AG10803 (cell line): ENCODE data around the gene NPIPA8.
"Not testable (repeated sequence)": the region's sequence is repeated elsewhere in the genome, so short reads cannot be mapped to it uniquely, and the experiment has no call there.

Experiments
- DNase-seq: peaks from one replicate; pipeline ENCODE4 v3.0.0; 2010; ENCODE audit warnings: low read depth
- H3K4me3 ChIP-seq: 2 replicates; pipeline ENCODE4 v1.5.1; 2011; ENCODE audit warnings: mild to moderate bottlenecking, low read length, control low read depth

NPIPA8 gene

GRCh38 chr16:18336636-18337035 lies at the start of gene NPIPA8:
NPIPA8 (minus strand) TSS chr16:18336736; CDS start chr16:18332662, 4,074 bp downstream.
- DNase-seq: not testable (repeated sequence)

GRCh38 chr16:18385285-18385684 lies 48.7 kb upstream of the NPIPA8 start:
- not testable (repeated sequence) for H3K4me3 ChIP-seq, DNase-seq

More at GRCh38 chr16:18336636-18337035, at the start of gene NPIPA8:
- H3K4me3 ChIP-seq: not testable (repeated sequence)

GRCh38 chr16:18384869-18385268 lies 48.3 kb upstream of the NPIPA8 start:
- not testable (repeated sequence) for H3K4me3 ChIP-seq, DNase-seq

- not testable (repeated sequence) for DNase-seq, H3K4me3 ChIP-seq
Measured at GRCh38 chr16:18384098-18384636, 47.6 kb upstream of the NPIPA8 start.

GRCh38 chr16:18382696-18383095 lies 46.2 kb upstream of the NPIPA8 start:
- H3K4me3 ChIP-seq, DNase-seq: not testable (repeated sequence)

- not testable (repeated sequence) for H3K4me3 ChIP-seq, DNase-seq
Measured at GRCh38 chr16:18347742-18348141, 11.2 kb upstream of the NPIPA8 start.

GRCh38 chr16:18346993-18347392 lies 10.5 kb upstream of the NPIPA8 start:
- not testable (repeated sequence) for DNase-seq

GRCh38 chr16:18344634-18345033 lies 8.1 kb upstream of the NPIPA8 start:
- not testable (repeated sequence) for DNase-seq, H3K4me3 ChIP-seq

More at GRCh38 chr16:18346993-18347392, 10.5 kb upstream of the NPIPA8 start:
- not testable (repeated sequence) for H3K4me3 ChIP-seq

- H3K4me3 ChIP-seq, DNase-seq: not testable (repeated sequence)
Measured at GRCh38 chr16:18341986-18342385, 5.5 kb upstream of the NPIPA8 start.

- H3K4me3 ChIP-seq, DNase-seq: not testable (repeated sequence)
Measured at GRCh38 chr16:18341417-18341960, 5.0 kb upstream of the NPIPA8 start.

- H3K4me3 ChIP-seq: not testable (repeated sequence)
Measured at GRCh38 chr16:18339210-18339609, 2.7 kb upstream of the NPIPA8 start.

GRCh38 chr16:18311811-18312210 lies 24.7 kb downstream of the NPIPA8 start:
- DNase-seq, H3K4me3 ChIP-seq: not testable (repeated sequence)

More at GRCh38 chr16:18339210-18339609, 2.7 kb upstream of the NPIPA8 start:
- not testable (repeated sequence) for DNase-seq

GRCh38 chr16:18309159-18309558 lies 27.4 kb downstream of the NPIPA8 start:
- H3K4me3 ChIP-seq, DNase-seq: not testable (repeated sequence)

- not testable (repeated sequence) for DNase-seq, H3K4me3 ChIP-seq
Measured at GRCh38 chr16:18307241-18307640, 29.3 kb downstream of the NPIPA8 start.

GRCh38 chr16:18306066-18306465 lies 30.5 kb downstream of the NPIPA8 start:
- not testable (repeated sequence) for DNase-seq, H3K4me3 ChIP-seq

- H3K4me3 ChIP-seq: not testable (repeated sequence)
Measured at GRCh38 chr16:18303059-18303706, 33.4 kb downstream of the NPIPA8 start.

GRCh38 chr16:18297714-18298113 lies 38.8 kb downstream of the NPIPA8 start:
- H3K4me3 ChIP-seq, DNase-seq: not testable (repeated sequence)

More at GRCh38 chr16:18303059-18303706, 33.4 kb downstream of the NPIPA8 start:
- DNase-seq: not testable (repeated sequence)

GRCh38 chr16:18296931-18297330 lies 39.6 kb downstream of the NPIPA8 start:
- not testable (repeated sequence) for H3K4me3 ChIP-seq, DNase-seq

- H3K4me3 ChIP-seq, DNase-seq: not testable (repeated sequence)
Measured at GRCh38 chr16:18294371-18294770, 42.2 kb downstream of the NPIPA8 start.

- DNase-seq: not testable (repeated sequence)
Measured at GRCh38 chr16:18293337-18293956, 43.1 kb downstream of the NPIPA8 start.

More at GRCh38 chr16:18293337-18293956, 43.1 kb downstream of the NPIPA8 start:
- H3K4me3 ChIP-seq: not testable (repeated sequence)
